Stimulated activated CD4-positive, alpha-beta T cell treated with anti-CD3 and anti-CD28 coated beads, TNF-alpha, amount 100 ng/mL, for 24 hours (primary cell): ENCODE results near the gene TCF23.
"Not testable (repeated sequence)": the region's sequence is repeated elsewhere in the genome, so short reads cannot be mapped to it uniquely, and the experiment has no call there.

Experiments
- DNase-seq, 3 experiments: peaks; one replicate each; pipeline ENCODE4 v3.0.0-alpha.2; 2020; ENCODE audit warnings: low read depth in 3 of 3

Gene TCF23

GRCh38 chr2:27148801-27149439 lies at the start of gene TCF23:
TSS of gene TCF23 (plus strand) at chr2:27149004. CDS start at chr2:27149134, 130 bp downstream.
- no peak for DNase-seq

- no peak for DNase-seq
Measured at GRCh38 chr2:27099334-27099955, 49.4 kb upstream of the TCF23 start.

GRCh38 chr2:27100036-27100435 lies 48.8 kb upstream of the TCF23 start:
- DNase-seq = no peak

- DNase-seq = no peak
Measured at GRCh38 chr2:27102329-27102728, 46.5 kb upstream of the TCF23 start.

GRCh38 chr2:27105981-27106380 lies 42.8 kb upstream of the TCF23 start:
- no peak for DNase-seq

GRCh38 chr2:27108221-27108620 lies 40.6 kb upstream of the TCF23 start:
- no peak for DNase-seq

GRCh38 chr2:27109083-27109482 lies 39.7 kb upstream of the TCF23 start:
- DNase-seq = no peak

- DNase-seq = not testable (repeated sequence)
Measured at GRCh38 chr2:27110603-27111352, 38.0 kb upstream of the TCF23 start.

- DNase-seq = not testable (repeated sequence)
Measured at GRCh38 chr2:27111392-27112078, 37.3 kb upstream of the TCF23 start.

GRCh38 chr2:27115519-27115918 lies 33.3 kb upstream of the TCF23 start:
- no peak for DNase-seq

GRCh38 chr2:27117995-27118524 lies 30.7 kb upstream of the TCF23 start:
- DNase-seq = no peak

- DNase-seq = peak in 1 of 3 experiments; percentile 22
Measured at GRCh38 chr2:27118525-27119329, 30.1 kb upstream of the TCF23 start, which contains the start of gene CGREF1. TSS of gene CGREF1 (minus strand) at chr2:27119128. CDS start at chr2:27104366, 14,762 bp downstream.

GRCh38 chr2:27119330-27119670 lies 29.5 kb upstream of the TCF23 start:
- DNase-seq = not testable (repeated sequence)

- no peak for DNase-seq
Measured at GRCh38 chr2:27121906-27122305, 26.9 kb upstream of the TCF23 start.

GRCh38 chr2:27122791-27123190 lies 26.0 kb upstream of the TCF23 start:
- DNase-seq = no peak

- DNase-seq = peak in 2 of 3 experiments; percentile 27 to 56
Measured at GRCh38 chr2:27123302-27124150, 25.3 kb upstream of the TCF23 start, which contains the start of gene ABHD1. TSS of gene ABHD1 (plus strand) at chr2:27123815. CDS start at chr2:27123949, 134 bp downstream.

GRCh38 chr2:27125104-27125503 lies 23.7 kb upstream of the TCF23 start:
- DNase-seq = no peak

- no peak for DNase-seq
Measured at GRCh38 chr2:27126252-27126710, 22.5 kb upstream of the TCF23 start.

GRCh38 chr2:27127883-27128667 lies 20.7 kb upstream of the TCF23 start:
- DNase-seq = no peak
